Stimulated activated CD8-positive, alpha-beta memory T cell treated with anti-CD3 and anti-CD28 coated beads, Interleukin-4, amount 100 ng/mL, for 24 hours (primary cell): ENCODE results near the gene APH1B.
A peak's percentile ranks its signal among the peaks of the same experiment; 100 is the strongest.
"Not testable (repeated sequence)": the region's sequence is repeated elsewhere in the genome, so short reads cannot be mapped to it uniquely, and the experiment has no call there.

Source experiments
- DNase-seq: peaks from one replicate; pipeline ENCODE4 v3.0.0-alpha.2; 2020; ENCODE audit warnings: low read depth

APH1B gene

GRCh38 chr15:63277038-63277892 lies at the start of gene APH1B:
TSS of gene APH1B (plus strand) at chr15:63277605. CDS start at chr15:63277624, 19 bp downstream.
- DNase-seq = peak; percentile 63

- DNase-seq = no peak
Observed at GRCh38 chr15:63227689-63228088, 49.7 kb upstream of the APH1B start.

- no peak for DNase-seq
Observed at GRCh38 chr15:63231206-63231605, 46.2 kb upstream of the APH1B start.

- no peak for DNase-seq
Observed at GRCh38 chr15:63231706-63232105, 45.7 kb upstream of the APH1B start.

GRCh38 chr15:63232405-63232804 lies 45.0 kb upstream of the APH1B start:
- no peak for DNase-seq

- no peak for DNase-seq
Observed at GRCh38 chr15:63232943-63233342, 44.5 kb upstream of the APH1B start.

- no peak for DNase-seq
Observed at GRCh38 chr15:63233667-63234423, 43.6 kb upstream of the APH1B start.

- no peak for DNase-seq
Observed at GRCh38 chr15:63234451-63234870, 42.9 kb upstream of the APH1B start.

- DNase-seq = no peak
Observed at GRCh38 chr15:63236272-63236671, 41.1 kb upstream of the APH1B start.

- DNase-seq = not testable (repeated sequence)
Observed at GRCh38 chr15:63237086-63237485, 40.3 kb upstream of the APH1B start.

GRCh38 chr15:63238171-63238570 lies 39.2 kb upstream of the APH1B start:
- no peak for DNase-seq

- no peak for DNase-seq
Observed at GRCh38 chr15:63238796-63239195, 38.6 kb upstream of the APH1B start.

GRCh38 chr15:63240109-63240508 lies 37.3 kb upstream of the APH1B start:
- no peak for DNase-seq

GRCh38 chr15:63241316-63241715 lies 36.1 kb upstream of the APH1B start:
- DNase-seq = no peak

GRCh38 chr15:63243101-63243500 lies 34.3 kb upstream of the APH1B start:
- DNase-seq = no peak

GRCh38 chr15:63243776-63244175 lies 33.6 kb upstream of the APH1B start:
- DNase-seq = no peak

- no peak for DNase-seq
Observed at GRCh38 chr15:63244399-63244798, 33.0 kb upstream of the APH1B start.

GRCh38 chr15:63244976-63245645 lies 32.3 kb upstream of the APH1B start:
- no peak for DNase-seq

- DNase-seq = no peak
Observed at GRCh38 chr15:63246691-63247469, 30.5 kb upstream of the APH1B start.

GRCh38 chr15:63250312-63250965 lies 27.0 kb upstream of the APH1B start:
- DNase-seq = no peak

- DNase-seq = no peak
Observed at GRCh38 chr15:63251701-63252100, 25.7 kb upstream of the APH1B start.
